ENCODE results near the gene STRADA.

The STRADA gene

GRCh38 chr17:63741408-63742173 lies at the start of gene STRADA:
Gene STRADA, minus strand, starts transcription at chr17:63741799. Its CDS starts 13,430 bp downstream, at chr17:63728369.
- peak; percentile 78 for DNase-seq (ENCODE audit: low read depth)

- no peak for DNase-seq (ENCODE audit: low read depth)
Observed at GRCh38 chr17:63790057-63790456, 48.5 kb upstream of the STRADA start.

GRCh38 chr17:63786971-63787711 lies 45.5 kb upstream of the STRADA start:
- no peak for DNase-seq (ENCODE audit: low read depth)

GRCh38 chr17:63786117-63786516 lies 44.5 kb upstream of the STRADA start:
- no peak for DNase-seq (ENCODE audit: low read depth)

- no peak for DNase-seq (ENCODE audit: low read depth)
Observed at GRCh38 chr17:63785556-63785955, 44.0 kb upstream of the STRADA start.

GRCh38 chr17:63783522-63783921 lies 41.9 kb upstream of the STRADA start:
- no peak for DNase-seq (ENCODE audit: low read depth)

- DNase-seq (ENCODE audit: low read depth): no peak
Observed at GRCh38 chr17:63780928-63781327, 39.3 kb upstream of the STRADA start.

GRCh38 chr17:63780507-63780906 lies 38.9 kb upstream of the STRADA start:
- no peak for DNase-seq (ENCODE audit: low read depth)

GRCh38 chr17:63775420-63775819 lies 33.8 kb upstream of the STRADA start:
- no peak for DNase-seq (ENCODE audit: low read depth)

- DNase-seq (ENCODE audit: low read depth): no peak
Observed at GRCh38 chr17:63774969-63775265, 33.3 kb upstream of the STRADA start.

- DNase-seq (ENCODE audit: low read depth): no peak
Observed at GRCh38 chr17:63774141-63774968, 32.8 kb upstream of the STRADA start, which contains the start of gene DDX42. Gene DDX42, plus strand, starts transcription at chr17:63774170. Its CDS starts 12,880 bp downstream, at chr17:63787050.

- DNase-seq (ENCODE audit: low read depth): peak; percentile 96
Observed at GRCh38 chr17:63773272-63774140, 31.9 kb upstream of the STRADA start, which contains the start of gene CCDC47. Gene CCDC47, minus strand, starts transcription at chr17:63773597. Its CDS starts 7,422 bp downstream, at chr17:63766175.

- DNase-seq (ENCODE audit: low read depth): no peak
Observed at GRCh38 chr17:63772801-63773271, 31.2 kb upstream of the STRADA start.

- no peak for DNase-seq (ENCODE audit: low read depth)
Observed at GRCh38 chr17:63768433-63768832, 26.8 kb upstream of the STRADA start.

GRCh38 chr17:63766754-63767153 lies 25.2 kb upstream of the STRADA start:
- no peak for DNase-seq (ENCODE audit: low read depth)

GRCh38 chr17:63764716-63765115 lies 23.1 kb upstream of the STRADA start:
- no peak for DNase-seq (ENCODE audit: low read depth)

GRCh38 chr17:63762161-63763078 lies 20.8 kb upstream of the STRADA start:
- no peak for DNase-seq (ENCODE audit: low read depth)

GRCh38 chr17:63760771-63761539 lies 19.4 kb upstream of the STRADA start:
- no peak for DNase-seq (ENCODE audit: low read depth)

GRCh38 chr17:63758428-63758827 lies 16.8 kb upstream of the STRADA start:
- no peak for DNase-seq (ENCODE audit: low read depth)
